ENCODE measurements around the gene NAGA.
A peak's percentile ranks its signal among the peaks of the same experiment; 100 is the strongest.
"Not testable (repeated sequence)": the region's sequence is repeated elsewhere in the genome, so short reads cannot be mapped to it uniquely, and the experiment has no call there.

The NAGA gene

DNA sequence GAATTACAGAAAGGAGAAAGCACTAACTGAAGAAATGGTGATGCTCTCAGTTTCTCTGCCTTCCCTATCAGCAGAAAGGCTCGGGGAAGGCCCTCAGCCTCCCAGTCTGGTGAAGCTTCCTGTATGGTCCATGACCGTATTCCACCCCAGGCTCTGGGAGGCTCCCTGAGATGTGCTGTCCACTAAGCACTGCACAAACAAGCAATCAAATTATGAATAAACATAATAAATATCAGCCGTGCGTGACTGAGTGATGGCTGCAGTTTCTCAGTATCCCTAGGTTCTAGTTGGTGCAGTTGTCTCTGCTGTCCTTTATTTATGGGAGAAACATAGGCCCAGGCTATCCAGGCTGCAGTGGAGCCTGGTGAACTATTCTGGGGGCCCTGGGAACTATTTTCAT, 12.5 kb upstream of the NAGA start:
- H3K4me3 Mint-ChIP-seq, result no peak overlapping the region
- peaks cover 13% of the 10 kb centered on the region for H3K4me1 Mint-ChIP-seq
- no peaks in the 10 kb centered on the region for H3K9me3 Mint-ChIP-seq

DNA sequence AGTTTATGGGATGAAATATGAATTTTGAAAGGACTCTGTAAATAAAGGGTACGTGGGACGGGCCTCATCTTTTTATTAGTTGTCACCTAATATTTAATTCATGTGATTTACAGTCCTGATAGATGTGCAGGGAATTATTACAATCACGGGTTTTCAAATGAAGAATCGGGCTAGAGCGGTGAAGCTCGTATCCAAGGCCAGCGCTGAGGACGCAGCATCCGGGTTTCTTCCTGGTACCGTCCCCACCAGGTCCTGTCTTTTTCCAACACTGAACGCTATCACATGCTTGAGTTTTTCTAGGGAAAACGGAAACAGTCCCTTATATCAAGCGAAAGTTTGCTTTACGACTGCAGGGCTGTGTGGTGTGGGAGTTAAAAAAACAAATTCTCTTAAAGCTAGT, 9.7 kb upstream of the NAGA start:
- Mint-ChIP-seq H3K27me3 (no peaks in the 10 kb centered on the region), H3K9me3 (no peaks in the 10 kb centered on the region), H3K27ac (peak overlapping the region; percentile 94), H3K4me3 (peak overlapping the region; percentile 92), H3K36me3 (peaks cover 11% of the 10 kb centered on the region), H3K4me1 (peaks cover 13% of the 10 kb centered on the region)
- DNase-seq (ENCODE audit: low spot score in 2 of 2) (no peak), ATAC-seq (ENCODE audit: low read depth) (no peak)

More for the DNA sequence above, 12.5 kb upstream of the NAGA start:
- no peak overlapping the region for H3K27ac Mint-ChIP-seq
- DNase-seq (ENCODE audit: low spot score in 2 of 2) (no peak), ATAC-seq (ENCODE audit: low read depth) (no peak)
- H3K27me3 Mint-ChIP-seq, result no peaks in the 10 kb centered on the region
- peaks cover 18% of the 10 kb centered on the region for H3K36me3 Mint-ChIP-seq

DNA sequence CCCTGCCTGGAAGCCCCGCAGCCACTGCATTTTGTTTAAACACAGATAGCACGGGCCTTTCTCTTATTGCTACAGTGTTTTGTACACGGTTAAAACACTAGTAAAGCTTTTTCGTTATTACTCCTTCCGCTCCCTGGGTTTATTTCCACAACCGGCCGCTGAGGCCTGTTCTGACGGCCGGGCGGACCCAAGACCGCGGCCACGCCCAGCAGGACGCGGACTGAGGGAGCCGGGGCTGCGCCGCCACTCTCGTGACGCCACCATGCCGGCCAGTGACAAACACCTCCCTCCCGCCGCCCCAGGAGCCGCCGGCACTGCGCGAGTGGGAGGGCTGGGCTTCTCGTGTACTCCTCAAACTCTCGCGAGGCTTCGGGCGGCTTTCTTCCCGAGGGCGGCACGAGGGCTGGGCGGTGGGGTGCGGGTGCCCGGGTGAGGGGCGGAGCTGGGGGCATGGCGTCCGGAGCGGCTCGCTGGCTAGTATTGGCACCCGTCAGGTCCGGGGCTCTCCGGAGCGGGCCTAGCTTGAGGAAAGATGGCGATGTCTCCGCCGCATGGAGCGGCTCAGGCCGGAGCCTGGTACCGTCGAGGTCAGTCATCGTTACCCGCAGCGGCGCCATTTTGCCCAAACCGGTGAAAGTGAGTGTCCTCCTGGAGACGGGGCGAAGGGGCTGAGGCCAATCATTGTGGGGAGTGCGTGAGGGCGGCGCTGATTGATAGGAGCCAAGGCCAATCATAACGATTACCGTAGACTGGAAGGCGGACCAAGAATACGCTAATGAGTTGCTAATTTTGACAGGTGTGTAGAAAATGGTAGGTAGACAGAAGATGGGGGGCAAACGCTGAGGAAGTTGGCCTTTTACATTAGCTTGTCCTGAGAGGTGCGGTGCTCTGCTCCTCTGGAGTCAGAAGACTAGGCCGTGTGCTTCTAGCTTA, 9.0 kb upstream of the NAGA start, which contains the start of gene SMDT1:
SMDT1 (plus strand) TSS at position 382 of the 933 bp plus-strand sequence; CDS start at position 451, 69 bp downstream.
- Mint-ChIP-seq H3K4me1 (peaks cover 17% of the 10 kb centered on the region), H3K27me3 (no peaks in the 10 kb centered on the region), H3K4me3 (peak within 1 kb of the TSS; percentile 92)

DNA sequence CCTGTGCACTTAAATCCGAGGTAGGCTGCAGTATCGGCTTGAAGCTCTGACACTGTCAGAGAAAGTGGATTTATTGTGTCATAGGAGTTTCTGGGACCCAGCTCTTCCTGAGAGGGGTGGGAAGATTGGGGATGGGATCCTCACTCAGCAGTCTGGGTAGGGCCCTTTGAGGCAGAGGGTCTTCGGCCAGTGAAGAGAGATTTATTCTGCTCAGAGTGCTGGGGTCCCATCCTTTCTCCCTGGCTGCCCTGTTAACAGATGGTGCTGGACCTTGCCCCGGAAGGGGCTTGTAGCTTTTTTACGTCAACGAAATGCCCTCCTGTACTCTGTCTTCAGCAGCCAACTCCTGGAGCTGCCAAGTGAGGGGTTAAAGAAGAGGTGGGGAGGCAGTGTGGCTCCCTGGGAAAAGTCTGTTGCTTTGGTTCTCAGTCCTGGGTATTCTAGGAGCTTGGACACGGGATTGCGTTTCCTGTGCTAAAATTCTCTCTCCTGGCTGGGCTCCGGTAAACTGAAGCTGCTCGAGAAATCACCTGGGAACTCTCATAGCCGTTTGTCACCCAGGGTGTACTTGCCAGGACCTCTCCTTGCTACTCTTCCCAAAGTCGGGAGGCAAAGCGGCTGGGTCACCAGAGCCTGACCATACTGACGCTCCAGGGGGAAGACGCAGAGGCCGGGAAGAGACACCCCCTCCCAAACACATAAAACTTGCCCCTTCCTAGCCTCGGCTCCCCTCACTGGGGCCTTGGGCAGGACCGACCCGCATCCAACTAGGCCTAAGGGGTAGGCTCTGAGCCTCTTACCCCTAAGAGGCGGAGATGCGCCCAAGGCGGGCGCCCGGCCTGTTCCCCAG, 8.1 kb upstream of the NAGA start:
- peak overlapping the region; percentile 92 for H3K4me3 Mint-ChIP-seq
- H3K27me3 Mint-ChIP-seq, result no peaks in the 10 kb centered on the region
- ATAC-seq (ENCODE audit: low read depth) (no peak), DNase-seq (ENCODE audit: low spot score in 2 of 2) (no peak)
- H3K4me1 Mint-ChIP-seq, result peaks cover 17% of the 10 kb centered on the region
- peaks cover 8% of the 10 kb centered on the region for H3K36me3 Mint-ChIP-seq
- H3K9me3 Mint-ChIP-seq, result no peaks in the 10 kb centered on the region
- peak overlapping the region; percentile 94 for H3K27ac Mint-ChIP-seq

More for the DNA sequence above, 9.0 kb upstream of the NAGA start, which contains the start of gene SMDT1:
- Mint-ChIP-seq H3K27ac (peak within 1 kb of the TSS; percentile 94), H3K36me3 (peaks cover 9% of the 10 kb centered on the region), H3K9me3 (no peaks in the 10 kb centered on the region)
- peak; percentile 84 for ATAC-seq (ENCODE audit: low read depth)
- peak; percentile 98 for DNase-seq (ENCODE audit: low spot score in 2 of 2)

DNA sequence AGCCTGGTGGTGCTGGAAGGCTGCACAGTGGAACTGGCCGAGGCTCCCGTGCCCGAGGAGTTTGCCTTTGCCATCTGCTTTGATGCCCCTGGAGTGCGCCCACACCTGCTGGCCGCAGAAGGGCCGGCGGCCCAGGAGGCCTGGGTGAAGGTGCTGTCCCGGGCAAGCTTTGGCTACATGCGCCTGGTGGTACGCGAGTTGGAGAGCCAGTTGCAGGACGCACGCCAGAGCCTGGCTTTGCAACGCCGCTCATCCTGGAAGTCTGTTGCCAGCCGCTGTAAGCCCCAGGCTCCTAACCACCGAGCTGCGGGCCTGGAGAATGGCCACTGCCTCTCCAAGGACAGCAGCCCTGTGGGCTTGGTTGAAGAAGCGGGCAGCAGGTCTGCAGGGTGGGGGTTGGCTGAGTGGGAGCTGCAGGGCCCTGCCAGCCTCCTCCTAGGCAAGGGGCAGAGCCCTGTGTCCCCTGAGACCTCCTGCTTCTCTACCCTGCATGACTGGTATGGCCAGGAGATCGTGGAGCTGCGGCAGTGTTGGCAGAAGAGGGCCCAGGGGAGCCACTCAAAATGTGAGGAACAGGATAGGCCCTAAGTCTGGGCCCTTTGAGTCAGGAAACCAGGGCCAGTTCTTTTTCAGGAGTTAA, 7.0 kb upstream of the NAGA start:
- ATAC-seq (ENCODE audit: low read depth) (no peak), DNase-seq (ENCODE audit: low spot score in 2 of 2) (no peak)
- Mint-ChIP-seq H3K27me3 (no peaks in the 10 kb centered on the region), H3K36me3 (peaks cover 6% of the 10 kb centered on the region), H3K4me3 (peak overlapping the region; percentile 29), H3K9me3 (no peaks in the 10 kb centered on the region), H3K4me1 (peaks cover 20% of the 10 kb centered on the region), H3K27ac (no peak overlapping the region)

DNA sequence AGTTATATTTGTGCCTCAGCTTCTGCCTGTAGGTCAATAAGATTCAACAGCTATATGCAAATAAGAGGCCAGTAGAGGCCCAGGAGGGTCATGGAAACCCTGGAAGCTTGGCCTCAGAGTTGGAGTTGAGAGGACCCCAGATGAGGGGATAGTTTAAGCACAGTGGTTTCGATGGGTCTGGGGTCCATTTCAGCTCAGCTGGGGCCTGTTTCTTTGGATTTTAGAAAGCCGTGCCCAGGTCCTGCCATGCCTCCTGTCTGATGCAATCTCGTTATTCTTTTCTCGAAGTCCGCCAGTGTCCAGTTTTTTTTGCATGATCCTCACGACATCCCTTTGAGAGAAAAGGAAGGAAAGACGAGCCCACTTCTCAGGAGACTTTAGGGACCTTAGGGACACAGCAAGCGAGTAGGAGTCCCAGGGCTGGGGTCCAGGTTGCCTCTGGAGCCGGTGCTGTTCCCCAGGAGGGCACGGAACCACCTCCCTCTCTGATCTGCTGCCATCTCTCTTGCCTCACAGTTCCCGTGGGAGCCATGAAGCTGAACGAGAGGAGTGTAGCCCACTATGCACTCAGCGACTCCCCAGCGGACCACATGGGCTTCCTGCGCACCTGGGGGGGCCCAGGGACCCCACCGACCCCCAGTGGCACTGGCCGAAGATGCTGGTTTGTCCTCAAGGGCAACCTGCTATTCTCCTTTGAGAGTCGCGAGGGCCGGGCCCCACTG, 6.3 kb upstream of the NAGA start:
- ATAC-seq (ENCODE audit: low read depth) (no peak), DNase-seq (ENCODE audit: low spot score in 2 of 2) (no peak)
- Mint-ChIP-seq H3K27me3 (no peaks in the 10 kb centered on the region), H3K36me3 (peaks cover 3% of the 10 kb centered on the region), H3K9me3 (no peaks in the 10 kb centered on the region), H3K4me3 (no peak overlapping the region), H3K4me1 (peaks cover 17% of the 10 kb centered on the region), H3K27ac (no peak overlapping the region)

DNA sequence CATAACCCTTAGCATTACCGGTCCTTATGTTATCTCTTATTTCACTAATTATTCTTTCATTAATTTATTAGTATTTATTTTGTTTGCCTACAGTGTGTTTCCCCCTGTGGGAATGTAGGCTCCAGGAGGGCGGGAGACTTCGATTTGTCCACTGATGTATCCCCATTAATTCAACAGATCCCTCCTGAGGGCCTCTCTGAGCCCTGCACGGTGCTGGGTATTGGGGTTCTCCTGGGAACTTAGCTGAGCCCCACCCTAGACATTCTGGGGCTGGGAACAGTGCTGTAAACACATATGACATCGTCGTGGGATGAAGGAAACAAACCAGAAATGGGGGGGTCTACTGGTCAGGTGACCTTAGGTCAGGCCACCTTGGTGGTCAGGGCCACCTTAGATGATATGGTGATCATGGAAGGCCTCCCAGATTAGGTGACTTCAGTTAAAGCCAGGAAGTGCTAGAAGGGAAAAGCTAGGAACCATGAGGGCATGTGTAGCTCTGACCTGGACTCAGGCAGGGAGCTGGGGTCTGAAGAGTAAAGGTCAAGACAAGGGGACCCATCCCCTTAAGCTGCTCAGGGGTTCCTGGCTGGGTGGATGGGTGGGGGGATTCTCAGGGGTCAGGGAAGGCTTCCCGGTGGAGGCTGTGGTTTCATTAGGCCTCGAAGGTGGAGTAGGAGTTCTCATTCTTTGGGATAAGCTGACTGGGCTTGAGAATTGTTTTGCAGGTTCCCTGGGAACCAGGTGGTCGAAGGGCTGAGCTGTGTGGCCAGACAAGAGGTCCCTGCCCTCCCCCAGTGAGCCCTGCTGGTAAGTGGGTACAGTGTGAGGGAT, 4.4 kb upstream of the NAGA start:
- Mint-ChIP-seq H3K9me3 (no peaks in the 10 kb centered on the region), H3K36me3 (no peaks in the 10 kb centered on the region), H3K27me3 (no peaks in the 10 kb centered on the region), H3K4me3 (peak overlapping the region; percentile 83), H3K27ac (peak overlapping the region; percentile 28), H3K4me1 (peaks cover 26% of the 10 kb centered on the region)
- ATAC-seq (ENCODE audit: low read depth) (no peak), DNase-seq (ENCODE audit: low spot score in 2 of 2) (no peak)

DNA sequence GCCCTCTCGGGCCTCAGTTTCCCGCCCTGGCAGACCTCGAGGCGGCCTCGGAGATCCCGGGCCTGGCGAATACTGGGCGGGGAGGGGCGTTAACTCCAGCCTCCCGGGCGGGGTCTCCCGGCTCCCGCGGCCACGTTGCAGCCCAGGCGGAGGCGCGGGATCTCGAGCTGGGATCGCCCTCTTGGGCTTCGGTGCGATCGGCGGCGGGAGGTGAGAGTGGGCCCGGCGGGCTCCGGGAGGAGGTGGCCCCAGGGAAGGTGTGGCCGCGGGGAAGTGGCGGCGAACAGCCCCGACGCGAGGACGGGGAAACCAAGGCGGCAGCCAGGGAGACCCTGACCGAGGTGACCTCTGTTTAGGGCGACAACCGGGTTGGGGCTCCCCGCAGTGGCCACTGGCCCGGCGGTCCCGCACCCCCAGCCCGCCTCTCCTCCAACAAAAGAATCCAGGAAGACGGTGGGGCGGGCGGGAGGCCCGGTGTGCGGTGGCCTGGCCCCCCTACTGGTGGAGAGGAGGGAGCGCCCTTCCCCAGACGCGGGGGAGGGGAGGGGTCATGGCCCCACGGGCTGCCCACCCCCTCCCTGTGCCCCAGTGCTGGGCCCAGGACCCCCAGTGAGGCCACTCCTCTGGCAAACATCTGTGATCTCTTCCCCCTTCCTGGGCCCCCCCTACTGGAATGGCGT, 3.7 kb upstream of the NAGA start, which contains the start of gene PHETA2:
PHETA2 (plus strand) TSS at position 117 of the 680 bp plus-strand sequence. CDS start 3,046 bp downstream, outside the sequence.
- DNase-seq (ENCODE audit: low spot score in 2 of 2), result peak; percentile 45 to 62
- Mint-ChIP-seq H3K9me3 (no peaks in the 10 kb centered on the region), H3K36me3 (no peaks in the 10 kb centered on the region), H3K27ac (peak within 1 kb of the TSS; percentile 28), H3K27me3 (no peaks in the 10 kb centered on the region), H3K4me1 (peaks cover 29% of the 10 kb centered on the region), H3K4me3 (peak within 1 kb of the TSS; percentile 83)
- ATAC-seq (ENCODE audit: low read depth), result peak; percentile 14

DNA sequence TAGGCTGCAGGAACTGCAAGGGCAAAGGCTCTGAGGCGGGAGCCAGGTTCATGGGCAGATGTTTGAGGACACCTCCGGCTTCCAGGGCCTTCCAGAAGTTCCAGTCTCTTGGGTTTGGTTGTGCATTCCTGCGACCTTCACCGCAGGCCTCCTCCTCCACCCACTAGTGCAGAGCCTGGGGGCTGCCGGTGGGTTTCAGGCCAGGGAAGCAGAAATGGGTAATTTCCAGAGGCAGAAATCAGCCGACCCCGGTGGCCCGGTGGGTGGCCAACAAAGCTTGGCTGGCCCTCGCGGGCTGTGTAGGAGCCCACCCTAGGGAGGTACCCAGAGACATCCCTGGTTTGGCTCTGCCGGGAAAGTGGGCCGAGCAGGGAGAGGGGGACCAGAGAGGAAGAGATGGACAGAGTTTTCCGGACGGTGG, 3.0 kb upstream of the NAGA start:
- Mint-ChIP-seq H3K4me1 (peaks cover 25% of the 10 kb centered on the region), H3K27ac (no peak overlapping the region), H3K36me3 (no peaks in the 10 kb centered on the region), H3K27me3 (no peaks in the 10 kb centered on the region), H3K9me3 (no peaks in the 10 kb centered on the region), H3K4me3 (peak overlapping the region; percentile 71)
- no peak for DNase-seq (ENCODE audit: low spot score in 2 of 2)
- no peak for ATAC-seq (ENCODE audit: low read depth)

DNA sequence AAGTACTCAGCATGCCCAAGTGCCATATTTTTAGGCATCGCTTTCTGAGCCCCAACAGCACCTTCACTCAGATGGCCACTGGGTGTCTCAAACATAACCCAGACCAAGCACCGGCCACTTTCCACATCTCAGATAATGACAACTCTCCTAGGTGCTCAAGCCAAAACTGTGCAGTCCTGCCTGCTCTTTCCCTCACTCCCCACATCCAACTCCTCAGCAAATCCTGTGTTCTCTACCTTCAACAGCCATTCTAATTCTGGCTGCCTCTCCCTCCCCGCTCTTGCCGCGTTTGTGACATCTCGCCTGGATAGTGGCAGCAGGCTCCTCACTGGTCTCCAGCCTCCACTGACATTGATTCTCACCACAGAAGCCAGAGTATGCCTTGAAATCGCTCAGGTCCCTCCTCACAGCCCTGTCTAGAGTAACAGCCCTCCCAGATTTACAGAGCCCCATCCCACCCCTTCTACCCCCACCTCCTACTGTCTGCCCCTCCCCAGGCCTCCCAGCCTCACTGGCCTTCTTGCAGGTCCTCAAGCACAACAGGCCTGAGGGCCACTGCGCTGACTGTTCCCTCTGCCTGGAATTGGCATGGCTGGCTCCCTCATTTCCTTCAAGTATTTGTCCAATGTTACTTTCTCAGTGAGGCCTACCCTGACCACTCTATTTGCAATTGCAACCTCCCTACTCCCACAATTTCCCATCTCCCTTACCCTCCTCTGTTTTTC, 2.2 kb upstream of the NAGA start:
- Mint-ChIP-seq H3K36me3 (no peaks in the 10 kb centered on the region), H3K9me3 (no peaks in the 10 kb centered on the region), H3K4me1 (peaks cover 26% of the 10 kb centered on the region), H3K27me3 (no peaks in the 10 kb centered on the region), H3K27ac (no peak overlapping the region), H3K4me3 (peak overlapping the region; percentile 71)
- ATAC-seq (ENCODE audit: low read depth), result no peak
- DNase-seq (ENCODE audit: low spot score in 2 of 2), result no peak

DNA sequence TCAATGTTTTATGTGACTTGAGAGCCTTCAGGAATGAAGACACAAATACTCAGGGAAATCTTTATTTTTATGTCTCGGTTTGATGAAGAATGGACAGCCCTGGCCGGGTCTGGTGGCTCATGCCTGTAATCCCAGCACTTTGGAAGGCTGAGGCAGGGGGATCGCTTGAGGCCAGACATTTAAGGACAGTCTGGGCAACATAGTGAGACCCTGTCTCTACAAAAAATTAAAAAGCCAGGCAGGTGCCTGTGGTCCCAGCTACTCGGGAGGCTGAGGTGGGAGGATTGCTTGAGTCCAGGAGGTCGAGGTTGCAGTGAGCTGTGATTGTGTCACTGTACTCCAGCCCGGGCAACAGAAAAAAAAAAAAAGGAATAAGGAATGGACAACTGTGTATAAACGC, 896 bp upstream of the NAGA start:
- not testable (repeated sequence) for H3K27me3 Mint-ChIP-seq; H3K36me3 Mint-ChIP-seq; ATAC-seq (ENCODE audit: low read depth); DNase-seq (ENCODE audit: low spot score in 2 of 2); H3K9me3 Mint-ChIP-seq
- Mint-ChIP-seq H3K4me3 (peak overlapping the region; percentile 93), H3K27ac (peak overlapping the region; percentile 88), H3K4me1 (peaks cover 26% of the 10 kb centered on the region)

Data from memory B cell (primary cell).